Stimulated activated CD8-positive, alpha-beta memory T cell treated with anti-CD3 and anti-CD28 coated beads, Interleukin-4, amount 100 ng/mL, for 4 hours (primary cell): ENCODE results near the gene C1orf210.

ENCODE experiments used
- DNase-seq, 2 donors: peaks; one replicate each; pipeline ENCODE4 v3.0.0-alpha.2; 2020; ENCODE audit warnings: low read depth in 2 of 2, low spot score in 1 of 2

C1orf210 gene

DNA sequence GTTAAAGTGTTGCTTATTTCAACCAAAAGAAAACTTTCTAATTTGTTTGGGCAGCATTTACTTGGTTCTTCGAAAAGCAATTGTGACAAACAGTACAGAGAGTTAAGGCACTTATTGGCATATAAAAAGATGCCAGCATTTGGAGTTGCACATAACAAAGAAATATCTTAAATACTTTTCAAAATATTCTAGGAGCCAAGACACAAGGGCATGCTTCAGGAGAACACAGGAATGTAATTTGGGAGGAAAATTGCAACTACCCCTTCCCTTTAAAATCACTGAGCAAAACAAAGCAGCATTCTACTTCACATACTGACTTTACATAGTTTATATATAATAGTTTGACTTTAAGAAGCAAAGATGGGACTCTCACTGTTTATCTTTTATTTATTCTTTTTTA lies 10.8 kb upstream of the C1orf210 start:
- DNase-seq: no peak

- DNase-seq: no peak
Measured at GRCh38 chr1:43294761-43295160, 9.4 kb upstream of the C1orf210 start.

DNA sequence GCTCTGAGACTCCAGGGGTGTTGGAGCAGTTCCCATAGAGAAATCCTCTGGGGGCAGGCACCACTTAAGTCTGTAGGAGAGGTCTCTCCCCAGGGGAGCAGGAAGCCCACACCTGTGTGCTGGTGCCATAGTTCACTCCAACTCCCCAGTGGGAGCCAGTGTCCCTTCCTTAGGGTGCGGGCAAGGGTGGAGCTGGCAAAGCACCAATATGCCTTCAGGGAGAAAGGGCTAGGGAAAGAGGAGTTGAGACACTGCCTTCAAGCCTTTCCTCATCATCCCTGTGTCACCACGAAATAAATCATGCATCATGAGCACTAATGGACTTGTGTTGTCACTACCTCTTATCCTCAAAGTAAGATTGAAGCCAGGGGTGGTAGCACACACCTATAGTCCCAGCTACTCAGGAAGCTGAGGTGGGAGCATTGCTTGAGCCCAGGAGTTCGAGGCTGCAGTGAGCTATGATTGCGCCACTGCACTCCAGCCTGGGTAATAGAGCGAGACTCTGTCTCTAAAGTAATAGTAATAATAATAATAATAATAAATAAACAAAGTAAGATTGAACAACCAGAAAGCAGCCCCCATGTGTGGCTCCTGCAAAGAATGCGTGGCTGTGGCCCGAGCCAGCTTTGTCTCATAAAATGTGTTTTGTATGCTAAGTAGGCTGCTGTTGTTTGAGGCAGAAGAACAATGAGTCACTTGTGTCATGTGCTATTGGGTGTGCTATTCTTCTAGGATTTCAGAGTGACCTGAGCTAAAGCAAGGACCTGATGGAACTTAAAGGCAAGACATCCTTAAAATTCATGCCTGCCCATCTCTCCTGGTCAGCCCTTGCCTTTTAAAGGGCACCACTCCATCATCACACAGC lies 8.7 kb upstream of the C1orf210 start:
- DNase-seq: no peak

- DNase-seq: no peak
Measured at GRCh38 chr1:43293176-43293575, 7.8 kb upstream of the C1orf210 start.

- no peak for DNase-seq
Measured at GRCh38 chr1:43292679-43293078, 7.3 kb upstream of the C1orf210 start.

GRCh38 chr1:43292216-43292615 lies 6.8 kb upstream of the C1orf210 start:
- DNase-seq: no peak

GRCh38 chr1:43288785-43289706 lies 3.7 kb upstream of the C1orf210 start:
- DNase-seq: no peak

DNA sequence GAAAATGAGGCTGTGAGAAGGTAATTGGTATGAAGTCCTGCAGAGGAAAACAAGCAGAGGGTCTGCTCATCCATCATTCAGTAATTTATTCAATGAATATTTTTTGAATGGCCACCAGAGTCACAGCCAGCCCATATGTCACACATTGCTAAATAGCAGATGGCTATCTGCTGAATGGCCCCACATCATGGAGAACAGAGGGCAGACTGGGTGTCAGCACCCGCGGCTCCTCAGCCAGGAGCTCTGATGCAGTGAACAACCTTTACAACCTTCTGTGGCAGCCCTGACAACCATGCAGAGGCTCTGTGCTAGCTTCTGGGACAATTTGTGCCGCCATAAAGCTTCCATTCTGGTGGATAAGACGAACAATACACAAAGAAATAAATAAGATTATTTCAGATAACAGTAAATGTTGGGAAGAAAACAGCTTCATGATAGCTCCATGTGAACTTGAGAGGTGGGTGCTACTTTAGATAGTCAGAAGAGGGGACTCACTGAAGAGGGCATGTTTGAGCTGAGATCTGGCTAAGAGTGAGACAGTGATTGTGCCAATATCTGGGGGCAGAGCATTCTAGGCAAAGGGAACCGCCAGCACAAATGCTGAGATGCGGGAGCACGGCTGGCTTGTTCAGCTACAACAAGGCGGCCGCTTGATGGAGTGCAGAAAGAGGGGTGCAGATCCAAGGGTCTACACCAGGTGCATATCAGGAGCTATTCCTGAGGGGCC lies 2.8 kb upstream of the C1orf210 start:
- no peak for DNase-seq

DNA sequence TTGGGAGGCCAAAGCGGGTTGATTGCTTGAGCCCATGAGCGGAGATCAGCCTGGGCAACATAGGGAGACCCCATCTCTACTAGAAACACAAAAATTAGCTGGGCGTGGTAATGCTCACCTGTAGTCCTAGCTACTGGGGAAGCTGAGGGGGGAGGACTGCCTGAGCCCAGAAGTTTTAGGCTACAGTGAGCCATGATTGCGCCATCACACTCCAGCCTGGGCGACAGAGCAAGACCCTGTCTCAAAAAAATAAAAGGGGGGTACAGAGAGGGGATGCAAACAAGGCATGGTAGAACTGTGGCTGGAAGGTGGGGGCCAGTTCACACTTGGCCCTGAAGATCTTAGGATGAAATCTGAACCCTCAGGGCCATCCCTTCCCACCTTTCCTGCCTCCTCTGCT lies 1.2 kb upstream of the C1orf210 start:
- DNase-seq: no peak

DNA sequence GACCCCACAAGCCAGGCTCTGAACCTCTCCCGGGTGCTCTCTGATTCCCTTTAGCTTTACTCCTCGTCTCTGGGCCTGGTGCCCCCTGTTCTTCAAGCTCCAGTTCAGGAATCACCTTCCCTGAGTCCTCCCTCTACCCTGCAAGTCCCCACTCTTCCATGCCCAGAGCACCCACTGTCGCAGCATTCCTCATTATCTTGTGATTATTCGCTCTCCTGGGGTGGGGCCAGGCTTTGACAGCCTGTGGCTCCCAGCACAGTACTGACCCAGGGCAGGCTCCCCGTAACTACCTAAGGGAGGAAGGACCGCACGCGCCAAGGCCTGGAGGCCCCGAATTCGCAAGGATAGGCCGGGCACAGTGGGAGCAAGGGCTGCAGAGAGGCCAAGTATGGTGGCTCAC lies 734 bp upstream of the C1orf210 start:
- no peak for DNase-seq

GRCh38 chr1:43284546-43285110 lies 753 bp downstream of the C1orf210 start:
- no peak for DNase-seq

- DNase-seq: no peak
Measured at GRCh38 chr1:43284065-43284464, 1.3 kb downstream of the C1orf210 start.

DNA sequence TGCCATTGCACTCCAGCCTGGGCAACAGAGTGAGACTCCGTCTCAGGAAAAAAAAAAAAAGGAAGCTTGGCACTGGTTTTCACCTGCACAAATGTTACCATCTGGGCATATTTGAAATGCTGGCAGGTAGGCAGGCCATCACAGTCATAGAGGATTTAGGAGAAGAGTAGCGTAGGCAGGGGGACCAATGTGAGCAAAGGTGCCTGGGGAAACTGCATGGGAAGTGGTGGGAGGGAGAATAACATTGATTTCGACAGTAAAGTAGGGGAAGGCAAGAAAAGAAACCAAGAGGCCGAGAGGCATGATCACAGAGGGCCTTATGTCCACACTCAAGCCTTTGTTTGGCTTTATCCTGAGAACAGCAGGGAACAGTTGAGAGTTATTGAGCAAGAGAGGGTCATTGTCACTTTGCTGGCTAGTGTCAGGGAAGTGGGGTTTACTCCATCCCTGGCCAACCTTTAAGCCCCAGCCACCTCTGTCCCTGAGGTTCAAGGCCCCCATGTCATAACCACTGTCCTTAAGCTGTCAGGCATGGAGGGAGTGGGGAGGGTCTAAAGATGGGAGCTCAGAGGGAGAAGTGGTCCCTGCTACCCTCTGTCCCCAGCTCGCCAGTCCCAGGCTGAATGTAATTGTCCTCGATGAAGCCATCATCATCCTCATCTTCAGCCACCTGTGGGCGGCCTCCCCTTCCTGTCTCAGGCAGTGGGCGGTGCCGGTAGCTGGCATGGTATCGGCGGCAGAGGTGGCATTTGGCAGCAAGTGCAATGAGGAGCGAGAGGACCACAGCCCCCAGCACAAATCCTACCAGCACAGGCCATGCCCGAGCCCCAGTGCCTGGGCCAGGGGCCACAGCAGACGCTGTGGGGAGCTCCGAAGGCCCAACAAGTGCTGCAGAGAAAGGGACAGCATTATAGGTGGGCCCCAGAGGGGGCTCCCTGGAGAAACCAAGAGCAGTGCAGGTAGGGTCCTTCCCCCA lies 2.9 kb downstream of the C1orf210 start:
- DNase-seq: no peak

DNA sequence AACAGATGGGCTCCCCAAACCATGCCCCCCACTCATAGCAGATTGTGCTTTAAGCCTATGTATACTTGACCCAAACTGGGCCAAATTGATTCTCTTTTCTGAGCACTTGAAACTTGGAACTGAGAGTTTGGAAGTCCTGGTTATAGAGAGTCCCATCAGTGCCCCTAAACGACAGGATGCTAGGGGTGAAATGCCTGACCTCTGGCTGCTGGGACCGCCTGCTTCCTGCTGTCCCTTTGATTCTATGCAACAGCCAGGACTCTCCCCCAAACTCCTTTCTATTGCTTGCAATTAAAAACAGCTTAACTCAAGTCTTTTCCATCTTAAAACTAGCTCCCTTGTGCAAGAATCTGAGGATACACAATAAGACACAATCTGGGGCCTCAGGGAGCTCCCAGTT lies 4.7 kb downstream of the C1orf210 start:
- DNase-seq: no peak

DNA sequence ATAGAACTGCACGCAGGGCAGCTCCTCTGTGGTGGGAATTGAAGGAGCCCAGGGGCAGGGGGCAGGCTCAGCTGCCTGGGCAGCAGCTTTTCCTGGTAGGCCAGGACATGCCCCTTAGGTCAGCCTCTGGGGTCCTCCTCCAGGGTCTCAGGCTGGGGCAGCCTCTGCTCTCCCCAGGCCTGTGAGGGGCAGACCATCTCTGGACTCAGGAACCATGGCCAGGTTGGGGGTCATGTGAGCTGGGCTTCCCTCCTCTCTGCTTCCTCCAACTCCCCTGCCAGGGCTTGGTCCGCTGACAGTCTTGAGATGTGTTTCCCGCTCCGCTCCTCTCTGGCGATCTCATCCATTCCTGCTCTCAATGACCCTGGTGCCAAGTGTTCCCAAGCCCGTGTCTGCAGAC lies 5.7 kb downstream of the C1orf210 start:
- no peak for DNase-seq

- DNase-seq: no peak
Measured at GRCh38 chr1:43279161-43279560, 6.2 kb downstream of the C1orf210 start.

GRCh38 chr1:43277116-43277876 lies 8.1 kb downstream of the C1orf210 start:
- DNase-seq: no peak

DNA sequence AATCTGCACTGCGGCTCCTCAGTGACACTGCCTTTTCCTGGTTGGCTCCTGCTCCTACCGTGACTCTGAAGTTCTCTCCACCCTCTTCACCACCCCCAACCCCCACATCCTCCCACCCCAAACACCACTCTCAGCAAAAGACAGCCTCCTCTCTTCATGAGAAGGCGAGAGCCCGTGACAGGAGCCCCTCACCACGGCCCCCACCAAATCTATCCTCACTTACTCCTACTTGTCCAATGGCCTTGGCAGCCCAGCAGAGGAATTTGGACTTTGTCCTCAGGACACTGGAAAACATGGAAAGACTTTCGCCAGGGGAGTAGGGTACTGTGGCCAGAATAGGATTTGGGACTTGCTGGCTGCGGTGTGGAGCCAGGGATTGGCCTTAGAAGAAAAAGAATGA lies 8.7 kb downstream of the C1orf210 start:
- DNase-seq: no peak
